MM.1S (cell line): ENCODE measurements around the gene KRCC1.
"Not testable (repeated sequence)": the region's sequence is repeated elsewhere in the genome, so short reads cannot be mapped to it uniquely, and the experiment has no call there.

Experiments
- DNase-seq: peaks from one replicate; pipeline ENCODE4 v3.0.0-alpha.2; 2015
- H2AFZ ChIP-seq: fragments of 300-600 bp; sonication (generic); 2 replicates; pipeline ENCODE4 v1.6.0; 2016; ENCODE audit warnings: antibody characterized with exemption, low read length
- H3F3A ChIP-seq: fragments of 300-600 bp; sonication (generic); 2 replicates; pipeline ENCODE4 v1.6.1; 2016; ENCODE audit warnings: mild to moderate bottlenecking, antibody characterized with exemption, low read length, moderate library complexity, mixed read lengths; ENCODE audit not compliant: insufficient read depth
- H3K27ac ChIP-seq: fragments of 300-600 bp; sonication (generic); 2 replicates; pipeline ENCODE4 v1.5.1; 2016; ENCODE audit warnings: mild to moderate bottlenecking, low read length
- H3K27me3 ChIP-seq: fragments of 300-600 bp; sonication (generic); replicated peaks from 2 replicates; pipeline ENCODE4 v1.6.0; 2016; ENCODE audit warnings: low read length; ENCODE audit not compliant: insufficient read depth
- H3K36me3 ChIP-seq: fragments of 300-600 bp; sonication (generic); replicated peaks from 2 replicates; pipeline ENCODE4 v1.6.1; 2016; ENCODE audit warnings: mild to moderate bottlenecking, low read length, mixed read lengths; ENCODE audit not compliant: insufficient read depth
- H3K4me1 ChIP-seq: fragments of 300-600 bp; sonication (generic); 2 replicates; pipeline ENCODE4 v1.6.1; 2016; ENCODE audit warnings: low read length, mixed read lengths
- H3K4me2 ChIP-seq: fragments of 300-600 bp; sonication (generic); 2 replicates; pipeline ENCODE4 v1.6.0; 2016; ENCODE audit warnings: low read depth, low read length
- H3K4me3 ChIP-seq: fragments of 300-600 bp; sonication (generic); 2 replicates; pipeline ENCODE4 v1.5.1; 2016; ENCODE audit warnings: low read length, mixed read lengths
- H3K79me2 ChIP-seq: fragments of 300-600 bp; sonication (generic); 2 replicates; pipeline ENCODE4 v1.6.1; 2016; ENCODE audit warnings: mixed run types, low read length, mixed read lengths
- H3K9ac ChIP-seq: fragments of 300-600 bp; sonication (generic); 2 replicates; pipeline ENCODE4 v1.6.1; 2016; ENCODE audit warnings: low read length, mixed read lengths
- H3K9me2 ChIP-seq: fragments of 300-600 bp; sonication (generic); replicated peaks from 2 replicates; pipeline ENCODE4 v1.6.1; 2016; ENCODE audit warnings: mild to moderate bottlenecking, low read length, mixed read lengths; ENCODE audit not compliant: insufficient read depth
- H3K9me3 ChIP-seq: fragments of 300-600 bp; sonication (generic); replicated peaks from 2 replicates; pipeline ENCODE4 v1.6.1; 2016; ENCODE audit warnings: mild to moderate bottlenecking, low read length, mixed read lengths; ENCODE audit not compliant: insufficient read depth
- H4K20me1 ChIP-seq: fragments of 300-600 bp; sonication (generic); 2 replicates; pipeline ENCODE4 v1.6.1; 2016; ENCODE audit warnings: mild to moderate bottlenecking, low read length, moderate library complexity, mixed read lengths; ENCODE audit not compliant: insufficient read depth
- EZH2 ChIP-seq: fragments of 300-600 bp; sonication (generic); optimal IDR thresholded peaks from 2 replicates; pipeline ENCODE3; 2017; ENCODE audit warnings: low read depth, mild to moderate bottlenecking, antibody characterized with exemption, low read length, mixed read lengths
- EZH2phosphoT487 ChIP-seq: fragments of 300-600 bp; sonication (generic); IDR thresholded peaks from 2 replicates; pipeline ENCODE4 v1.6.1; 2018; ENCODE audit warnings: antibody characterized with exemption, low read length
- TF ChIP-seq, protein P1 (sequence below): fragments of 300-600 bp; sonication (generic); IDR thresholded peaks from 2 replicates; pipeline ENCODE4 v1.5.1; 2016; ENCODE audit warnings: antibody characterized with exemption, low read length, mixed read lengths

Gene KRCC1

DNA sequence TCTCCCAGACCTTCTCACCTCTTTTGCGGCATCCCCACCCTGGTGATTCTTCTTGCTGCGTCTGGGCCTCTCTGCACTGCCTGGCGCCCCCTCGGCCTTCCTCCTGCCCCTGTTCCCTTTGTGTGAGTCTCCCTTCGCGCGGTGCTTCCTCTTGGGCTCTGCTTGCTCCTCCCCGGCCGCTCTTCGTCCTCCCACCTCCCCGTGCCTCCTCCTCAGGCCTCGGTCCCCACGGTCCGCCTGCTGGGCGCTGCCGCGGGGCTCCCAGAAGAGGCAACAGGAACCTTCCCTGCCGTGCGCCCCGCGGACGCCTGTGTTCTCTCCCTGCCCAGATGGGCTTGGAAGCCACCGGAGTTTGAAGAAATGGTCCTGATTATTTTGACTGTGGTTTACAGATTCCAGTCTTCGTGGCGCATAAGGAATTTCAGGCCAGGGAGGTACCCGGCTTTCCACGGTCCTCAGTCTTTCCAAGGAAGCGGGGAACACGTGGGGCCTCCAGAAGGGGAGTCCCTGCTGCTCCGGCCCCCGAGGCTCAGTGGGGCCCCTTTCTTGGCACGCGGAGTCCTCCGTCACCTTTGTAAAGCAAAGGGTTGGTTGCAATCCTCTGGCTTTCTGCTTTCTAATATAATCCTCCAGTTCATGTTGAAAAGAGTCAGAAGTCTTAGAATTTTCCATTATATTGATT lies 52.4 kb downstream of the KRCC1 start:
- Histone ChIP-seq H3K9me2 (no peaks in the 10 kb centered on the region), H3K4me2 (no peak overlapping the region), H3K4me3 (no peak overlapping the region), H3F3A (no peaks in the 10 kb centered on the region), H3K9ac (no peak overlapping the region), H3K27me3 (no peaks in the 10 kb centered on the region), H3K27ac (no peak overlapping the region), H3K4me1 (no peaks in the 10 kb centered on the region), H3K79me2 (no peaks in the 10 kb centered on the region), H3K9me3 (no peaks in the 10 kb centered on the region), H2AFZ (no peak overlapping the region), H3K36me3 (no peaks in the 10 kb centered on the region), H4K20me1 (no peaks in the 10 kb centered on the region)
- no peak for TF ChIP-seq EZH2phosphoT487
- no peak for TF ChIP-seq EZH2
- TF ChIP-seq, protein P1, sequence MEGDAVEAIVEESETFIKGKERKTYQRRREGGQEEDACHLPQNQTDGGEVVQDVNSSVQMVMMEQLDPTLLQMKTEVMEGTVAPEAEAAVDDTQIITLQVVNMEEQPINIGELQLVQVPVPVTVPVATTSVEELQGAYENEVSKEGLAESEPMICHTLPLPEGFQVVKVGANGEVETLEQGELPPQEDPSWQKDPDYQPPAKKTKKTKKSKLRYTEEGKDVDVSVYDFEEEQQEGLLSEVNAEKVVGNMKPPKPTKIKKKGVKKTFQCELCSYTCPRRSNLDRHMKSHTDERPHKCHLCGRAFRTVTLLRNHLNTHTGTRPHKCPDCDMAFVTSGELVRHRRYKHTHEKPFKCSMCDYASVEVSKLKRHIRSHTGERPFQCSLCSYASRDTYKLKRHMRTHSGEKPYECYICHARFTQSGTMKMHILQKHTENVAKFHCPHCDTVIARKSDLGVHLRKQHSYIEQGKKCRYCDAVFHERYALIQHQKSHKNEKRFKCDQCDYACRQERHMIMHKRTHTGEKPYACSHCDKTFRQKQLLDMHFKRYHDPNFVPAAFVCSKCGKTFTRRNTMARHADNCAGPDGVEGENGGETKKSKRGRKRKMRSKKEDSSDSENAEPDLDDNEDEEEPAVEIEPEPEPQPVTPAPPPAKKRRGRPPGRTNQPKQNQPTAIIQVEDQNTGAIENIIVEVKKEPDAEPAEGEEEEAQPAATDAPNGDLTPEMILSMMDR, result no peak
- no peak for DNase-seq

DNA sequence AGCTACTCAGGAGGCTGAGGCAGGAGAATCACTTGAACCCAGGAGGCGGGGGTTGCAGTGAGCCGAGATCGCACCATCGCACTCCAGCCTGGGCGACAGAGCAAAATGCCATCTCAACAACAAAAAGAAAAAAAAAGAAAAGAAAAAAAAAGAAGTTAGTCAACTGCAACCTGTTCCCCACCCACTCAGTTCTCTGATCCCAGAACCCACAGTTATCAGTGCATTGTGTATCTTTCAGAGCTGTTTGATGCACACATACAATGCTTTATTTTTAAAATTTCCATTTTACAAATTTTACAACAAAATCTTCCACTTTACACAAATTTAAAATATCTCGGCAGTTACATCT lies 53.2 kb downstream of the KRCC1 start:
- no peak for TF ChIP-seq EZH2
- TF ChIP-seq, protein P1, result no peak
- H3K4me2 ChIP-seq, result no peak overlapping the region
- no peaks in the 10 kb centered on the region for H3K36me3 ChIP-seq
- no peak for DNase-seq
- no peaks in the 10 kb centered on the region for H3F3A ChIP-seq
- H3K27ac ChIP-seq, result no peak overlapping the region
- no peak overlapping the region for H2AFZ ChIP-seq
- H3K4me1 ChIP-seq, result no peaks in the 10 kb centered on the region
- H3K4me3 ChIP-seq, result no peak overlapping the region
- no peaks in the 10 kb centered on the region for H3K9me2 ChIP-seq
- no peaks in the 10 kb centered on the region for H3K79me2 ChIP-seq
- H3K9ac ChIP-seq, result no peak overlapping the region
- H3K27me3 ChIP-seq, result no peaks in the 10 kb centered on the region
- no peaks in the 10 kb centered on the region for H4K20me1 ChIP-seq
- H3K9me3 ChIP-seq, result no peaks in the 10 kb centered on the region

DNA sequence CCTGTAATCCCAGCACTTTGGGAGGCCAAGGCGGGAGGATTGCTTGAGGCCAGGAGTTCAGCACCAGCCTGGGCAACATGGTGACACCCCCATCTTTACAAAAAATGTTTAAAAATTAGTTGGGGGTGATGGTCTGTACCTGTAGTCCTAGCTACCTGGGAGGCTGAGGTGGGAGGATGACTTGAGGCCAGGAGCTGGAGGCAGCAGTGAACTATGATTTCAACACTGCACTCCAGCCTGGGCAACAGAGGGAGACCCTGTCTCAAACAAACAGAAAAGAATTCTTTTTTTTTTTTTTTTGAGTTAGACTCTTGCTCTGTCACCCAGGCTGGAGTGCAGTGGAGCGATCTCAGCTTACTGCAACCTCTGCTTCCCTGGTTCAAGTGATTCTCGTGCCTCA lies 55.1 kb downstream of the KRCC1 start:
- H3K9me2 ChIP-seq, H3K36me3 ChIP-seq, H4K20me1 ChIP-seq, H3F3A ChIP-seq, H3K9me3 ChIP-seq, H3K27me3 ChIP-seq, H2AFZ ChIP-seq, H3K4me2 ChIP-seq, DNase-seq, H3K9ac ChIP-seq, H3K79me2 ChIP-seq, H3K4me3 ChIP-seq, H3K4me1 ChIP-seq, H3K27ac ChIP-seq: not testable (repeated sequence)

DNA sequence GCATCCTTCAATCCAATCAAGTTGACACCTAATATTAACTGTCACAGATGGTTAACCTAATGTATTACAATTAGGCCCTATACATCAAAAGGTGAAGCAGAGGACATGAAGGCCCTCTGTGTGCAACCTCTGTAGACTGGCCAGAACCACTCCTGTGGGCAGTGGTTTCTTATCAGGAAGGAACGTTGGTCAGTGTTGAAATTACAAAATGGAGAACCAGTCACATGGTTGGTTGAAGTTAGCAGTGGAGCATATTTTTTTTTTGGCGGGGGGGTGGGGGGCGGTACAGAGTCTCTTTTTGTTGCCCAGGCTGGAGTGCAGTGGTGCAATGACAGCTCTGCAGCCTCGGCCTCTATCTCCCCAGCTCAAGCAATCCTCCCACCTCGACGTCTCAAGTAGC lies 59.0 kb downstream of the KRCC1 start:
- Histone ChIP-seq H2AFZ (no peak overlapping the region), H3K9ac (no peak overlapping the region), H3F3A (no peaks in the 10 kb centered on the region), H3K79me2 (no peaks in the 10 kb centered on the region), H3K4me1 (no peaks in the 10 kb centered on the region), H3K36me3 (no peaks in the 10 kb centered on the region), H4K20me1 (no peaks in the 10 kb centered on the region), H3K4me2 (no peak overlapping the region), H3K9me3 (no peaks in the 10 kb centered on the region), H3K4me3 (no peak overlapping the region), H3K27ac (no peak overlapping the region), H3K9me2 (no peaks in the 10 kb centered on the region), H3K27me3 (no peaks in the 10 kb centered on the region)
- TF ChIP-seq EZH2phosphoT487 (no peak), EZH2 (no peak)
- TF ChIP-seq, protein P1, result no peak
- no peak for DNase-seq
